HG03469 (cell line): ENCODE data around the gene CRY2.
A peak's percentile ranks its signal among the peaks of the same experiment; 100 is the strongest.
"Not testable (repeated sequence)": the region's sequence is repeated elsewhere in the genome, so short reads cannot be mapped to it uniquely, and the experiment has no call there.

Source experiments
- ATAC-seq: cut with Tn5 transposase; IDR thresholded peaks from one replicate; pipeline ENCODE4 v1.9.1; 2021; ENCODE audit warnings: mild to moderate bottlenecking, moderate library complexity, moderate number of reproducible peaks; ENCODE audit not compliant: unreplicated experiment

The CRY2 gene

DNA sequence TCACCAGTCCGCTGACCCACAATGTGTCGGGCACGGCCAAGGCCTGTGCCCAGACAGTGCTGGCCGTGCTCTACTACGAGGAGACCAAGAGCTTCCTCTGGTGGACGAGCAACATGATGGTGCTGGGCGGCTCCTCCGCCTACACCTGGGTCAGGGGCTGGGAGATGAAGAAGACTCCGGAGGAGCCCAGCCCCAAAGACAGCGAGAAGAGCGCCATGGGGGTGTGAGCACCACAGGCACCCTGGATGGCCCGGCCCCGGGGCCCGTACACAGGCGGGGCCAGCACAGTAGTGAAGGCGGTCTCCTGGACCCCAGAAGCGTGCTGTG lies 36.2 kb upstream of the CRY2 start:
- ATAC-seq = no peak

DNA sequence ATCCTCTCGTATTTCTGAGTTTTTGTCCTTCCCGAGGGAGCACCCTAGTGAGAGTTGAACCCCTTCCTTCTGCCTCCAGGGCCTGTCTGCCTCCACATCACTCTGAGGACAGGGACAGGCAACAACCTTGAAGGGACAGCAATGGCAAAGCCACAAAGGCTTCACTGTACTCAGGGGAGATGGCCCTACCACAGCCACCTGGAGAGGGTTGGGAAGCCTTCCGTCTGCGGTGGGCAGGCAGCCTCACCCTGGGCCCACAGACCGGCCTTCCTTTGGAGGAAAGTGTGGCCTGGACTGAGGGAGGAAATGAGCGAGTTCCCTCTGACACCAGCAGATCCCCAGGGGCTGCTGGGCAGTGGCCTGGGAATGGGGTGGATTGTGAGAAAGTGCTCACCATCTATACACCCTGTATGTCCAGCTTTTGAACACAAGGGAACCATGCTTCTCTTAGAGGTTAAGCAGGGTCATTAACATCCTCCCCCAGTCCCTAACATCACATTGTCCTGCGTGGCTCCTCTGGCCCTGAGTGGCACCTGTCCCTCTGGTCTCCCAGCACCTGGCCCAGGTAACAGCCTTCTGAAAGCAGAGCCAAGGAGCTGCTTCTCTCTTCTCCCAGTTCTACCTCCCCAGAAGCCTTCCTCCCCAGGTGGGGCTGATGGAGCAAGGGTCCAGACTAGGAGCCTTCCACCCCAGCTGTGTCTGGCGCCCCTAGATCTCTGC lies 35.5 kb upstream of the CRY2 start:
- no peak for ATAC-seq

DNA sequence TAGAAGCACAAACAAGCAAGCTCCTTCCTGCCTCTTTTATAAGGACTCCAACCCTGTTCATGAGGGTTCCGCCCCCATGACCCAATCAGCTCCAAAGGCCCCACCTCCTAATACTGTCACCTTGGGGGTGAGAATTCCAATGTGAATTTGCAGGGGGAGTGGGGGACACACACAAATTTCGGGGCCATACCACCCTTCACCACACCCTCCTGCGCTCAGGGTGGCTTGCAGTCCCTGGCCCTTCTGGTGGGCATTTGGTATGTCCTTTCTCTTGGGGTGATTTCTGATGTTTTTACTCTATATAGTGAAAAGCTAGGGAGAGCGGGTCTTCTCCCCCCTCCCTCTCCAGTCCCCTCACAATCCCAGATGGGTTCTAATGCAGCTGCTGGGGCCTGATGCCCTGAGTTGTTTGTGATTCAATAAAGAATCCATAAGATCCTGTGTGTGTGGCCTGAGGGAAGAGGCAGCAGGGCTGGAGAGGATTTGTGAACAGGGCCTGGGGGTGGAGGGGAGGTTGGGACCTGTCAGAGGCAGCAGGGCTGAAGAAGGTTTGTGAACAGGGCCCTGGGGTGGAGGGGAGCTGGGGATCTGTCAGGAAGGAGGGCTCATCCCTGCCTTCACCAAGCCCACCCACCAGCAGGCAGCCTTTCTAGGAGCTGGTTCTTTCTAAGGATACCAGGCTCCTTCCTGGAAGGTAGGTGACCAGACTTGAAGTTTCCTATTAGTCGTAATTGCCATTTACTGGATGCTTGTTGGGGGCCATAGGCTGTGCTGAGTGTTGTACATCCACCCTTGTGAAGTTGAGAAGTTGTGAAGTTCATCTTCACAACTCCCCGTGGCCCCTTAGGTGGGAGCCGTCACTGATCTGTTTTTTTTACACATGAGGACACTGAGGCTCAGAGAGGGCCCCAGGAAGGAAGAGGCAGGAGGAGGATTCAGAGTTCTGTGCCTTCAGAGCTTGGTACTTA lies 34.4 kb upstream of the CRY2 start:
- ATAC-seq = no peak

DNA sequence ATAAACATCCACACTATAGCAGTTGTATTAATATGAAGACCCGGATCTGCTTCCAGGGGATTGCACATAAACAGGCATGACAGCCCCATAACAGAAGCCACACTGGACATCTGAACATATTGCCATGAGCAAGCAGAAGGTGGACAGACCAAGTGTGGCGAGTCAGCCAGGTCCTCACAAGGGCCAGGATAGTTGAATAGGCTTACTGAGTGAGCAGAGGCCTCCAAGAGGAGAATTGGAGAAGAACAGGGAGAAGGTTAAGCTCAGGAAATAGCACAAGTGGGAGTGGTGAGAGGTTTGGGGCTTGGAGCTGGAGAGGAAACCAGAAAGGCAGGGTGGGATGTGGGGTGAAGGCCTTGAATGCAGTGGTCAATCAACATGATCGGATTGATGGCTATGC lies 31.5 kb upstream of the CRY2 start:
- no peak for ATAC-seq

DNA sequence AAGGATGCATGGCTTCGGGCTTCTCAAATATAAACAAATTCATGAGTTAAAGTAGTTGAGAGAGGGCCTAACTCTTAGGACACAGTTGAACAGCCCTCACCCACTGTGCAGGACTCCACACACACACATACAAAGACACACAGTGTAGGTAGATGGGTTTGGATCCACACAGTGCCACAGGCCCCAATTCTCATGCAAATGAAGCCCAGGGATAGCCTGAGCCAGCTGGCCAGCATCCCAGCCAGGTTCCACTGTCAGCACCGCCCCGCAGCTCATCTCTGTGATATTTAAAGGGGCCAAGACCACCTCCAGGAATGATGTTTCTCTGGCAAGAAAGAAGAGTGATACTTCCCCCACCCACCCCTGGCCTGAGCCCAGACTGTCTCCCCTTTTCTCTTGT lies 30.7 kb upstream of the CRY2 start:
- no peak for ATAC-seq

DNA sequence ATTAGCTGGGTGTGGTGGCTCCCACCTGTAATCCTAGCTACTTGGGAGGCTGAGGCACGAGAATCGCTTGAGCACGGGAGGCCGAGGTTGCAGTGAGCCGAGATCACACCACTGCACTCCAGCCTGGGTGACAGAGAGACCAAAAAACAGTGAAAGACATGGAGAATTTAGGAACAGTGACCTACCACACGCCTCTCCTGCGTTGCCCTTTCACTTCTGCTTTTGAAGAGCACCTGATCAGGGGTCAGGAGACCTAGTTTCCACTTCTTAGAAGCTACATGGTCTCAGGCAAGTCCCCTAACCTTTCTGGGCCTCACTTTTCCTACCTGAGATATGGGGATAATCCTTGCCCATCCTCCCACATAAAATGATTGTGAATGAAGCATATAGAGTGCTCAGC lies 30.1 kb upstream of the CRY2 start:
- peak; percentile 86 for ATAC-seq

DNA sequence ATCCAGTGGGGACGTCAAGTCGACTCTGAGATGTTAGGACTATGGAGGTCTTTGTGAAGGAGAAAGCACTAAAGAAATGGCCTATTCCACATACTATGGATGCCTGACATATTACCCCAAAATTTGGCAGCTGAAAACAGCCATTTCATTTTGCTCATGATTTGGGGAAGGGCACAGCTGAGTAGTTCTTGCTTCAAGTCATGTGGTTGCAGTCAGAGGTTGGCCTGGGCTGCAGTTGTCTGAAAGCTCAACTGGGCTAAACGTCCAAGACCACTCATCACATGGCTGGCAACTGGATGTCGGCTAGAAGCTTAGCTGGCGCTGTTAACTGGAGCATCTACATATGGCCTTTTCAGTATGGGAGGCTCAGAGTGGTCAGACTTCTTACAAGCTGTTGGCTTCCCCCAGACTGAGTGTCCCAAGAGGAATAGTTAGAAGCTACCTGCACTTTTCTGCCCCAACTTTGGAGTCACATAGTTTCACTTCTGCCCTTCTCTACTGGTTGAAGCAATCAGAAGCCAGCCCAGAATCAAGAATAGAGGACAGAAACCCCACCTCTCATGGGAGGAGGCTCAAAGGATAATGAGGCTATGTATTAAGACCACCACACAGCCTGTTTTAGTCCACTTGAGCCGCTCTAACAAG lies 28.2 kb upstream of the CRY2 start:
- ATAC-seq = no peak

DNA sequence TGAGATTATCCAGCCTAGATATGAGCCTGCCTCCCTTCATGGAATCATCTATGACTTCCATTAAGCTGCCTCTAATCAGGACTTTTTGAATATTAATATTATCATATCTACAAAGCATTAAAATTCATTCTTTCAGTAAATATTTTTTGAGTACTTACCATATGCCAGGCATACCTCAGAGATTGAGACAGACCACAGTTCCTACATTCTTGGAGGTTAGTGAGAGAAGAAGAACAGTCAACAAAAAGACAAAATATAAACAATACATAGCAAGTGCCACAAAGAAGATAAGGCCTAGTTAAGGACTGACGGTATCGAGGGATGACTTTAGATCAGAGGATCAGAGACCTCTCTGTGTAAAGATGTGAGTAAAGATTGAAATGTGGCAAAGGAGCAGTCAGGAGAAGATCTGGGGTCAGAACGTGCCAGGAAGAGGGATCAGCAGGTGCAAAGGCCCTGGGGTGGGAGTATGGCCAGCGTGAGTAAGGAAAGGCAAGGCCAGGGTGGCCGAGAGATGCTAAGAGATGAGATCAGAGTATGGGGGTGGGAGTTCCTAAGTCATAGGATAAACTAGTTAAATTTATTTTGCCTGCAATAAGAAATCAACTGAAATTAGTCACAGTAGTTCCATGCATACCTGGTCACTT lies 26.9 kb upstream of the CRY2 start:
- no peak for ATAC-seq

DNA sequence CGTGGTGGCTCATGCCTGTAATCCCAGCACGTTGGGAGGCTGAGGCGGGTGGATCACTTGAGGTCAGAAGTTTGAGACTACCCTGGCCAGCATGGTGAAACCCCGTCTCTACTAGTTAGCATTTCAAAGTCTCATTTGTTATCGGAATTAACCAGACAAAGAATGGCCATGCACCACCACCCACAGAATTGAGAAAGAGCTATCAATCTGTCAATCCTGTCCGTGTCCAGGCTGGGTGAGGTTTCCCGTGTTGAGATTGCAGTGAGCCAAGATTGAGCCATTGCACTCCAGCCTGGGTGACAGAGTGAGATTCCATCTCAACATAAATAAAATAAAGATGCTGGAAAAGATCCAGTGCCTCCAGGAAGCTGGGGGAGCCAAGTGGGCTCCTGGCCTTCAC lies 20.8 kb upstream of the CRY2 start:
- not testable (repeated sequence) for ATAC-seq

DNA sequence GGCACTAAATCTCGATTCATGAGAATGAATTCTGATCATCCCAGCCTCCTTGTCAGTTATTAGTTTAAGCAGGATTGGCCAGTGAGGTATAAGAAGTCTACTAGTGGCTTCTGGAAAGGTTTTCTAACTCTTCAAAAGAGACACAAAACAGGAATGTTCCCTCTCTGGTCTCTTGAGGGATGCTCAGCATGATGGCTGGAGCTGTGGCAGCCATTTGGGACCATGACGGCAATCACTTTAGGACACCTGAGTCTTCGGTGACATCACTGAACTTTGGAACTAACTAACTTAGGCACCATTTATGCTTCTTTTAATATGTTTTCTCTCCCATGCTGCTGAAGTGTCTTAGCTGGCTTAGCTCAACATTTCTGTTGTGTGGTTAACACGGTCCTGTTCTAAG lies 20.2 kb upstream of the CRY2 start:
- ATAC-seq = no peak

DNA sequence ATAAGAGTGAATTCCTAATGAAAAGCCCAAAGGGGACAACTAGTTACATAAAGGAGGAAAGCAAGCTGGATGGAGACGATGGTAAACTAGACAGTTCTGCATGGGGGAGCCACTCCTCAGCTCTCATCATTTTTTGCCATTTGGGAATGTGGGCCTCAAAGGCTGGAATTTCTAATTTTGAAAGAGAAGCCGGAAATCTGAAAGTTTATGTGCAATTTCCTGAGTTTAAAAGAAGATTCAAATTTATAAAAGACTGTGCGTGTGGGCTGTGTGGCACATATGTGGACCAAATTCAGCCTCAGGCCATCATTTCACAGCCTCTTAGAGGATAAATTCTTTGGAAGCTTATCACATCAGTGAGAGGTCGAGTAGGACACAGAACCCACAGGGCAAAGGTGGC lies 18.3 kb upstream of the CRY2 start:
- ATAC-seq = no peak

DNA sequence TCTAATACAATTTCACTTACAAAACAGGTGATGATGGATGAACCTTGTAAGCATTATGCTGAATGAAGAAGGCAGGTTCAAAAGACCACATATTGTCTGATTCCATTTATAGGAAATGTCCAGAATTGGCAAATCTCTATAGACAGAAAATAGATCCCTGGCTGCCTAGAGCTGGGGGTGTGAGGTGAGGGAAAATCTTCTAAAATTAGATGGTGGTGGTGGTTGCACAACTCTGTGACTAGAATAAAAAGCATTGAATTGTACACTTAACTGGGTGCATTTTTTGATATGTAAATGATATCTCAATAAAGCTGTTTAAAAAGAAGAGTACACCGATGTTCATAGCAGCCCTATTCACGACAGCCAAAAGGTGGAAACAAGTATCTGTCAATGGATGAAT lies 16.7 kb upstream of the CRY2 start:
- ATAC-seq = no peak

DNA sequence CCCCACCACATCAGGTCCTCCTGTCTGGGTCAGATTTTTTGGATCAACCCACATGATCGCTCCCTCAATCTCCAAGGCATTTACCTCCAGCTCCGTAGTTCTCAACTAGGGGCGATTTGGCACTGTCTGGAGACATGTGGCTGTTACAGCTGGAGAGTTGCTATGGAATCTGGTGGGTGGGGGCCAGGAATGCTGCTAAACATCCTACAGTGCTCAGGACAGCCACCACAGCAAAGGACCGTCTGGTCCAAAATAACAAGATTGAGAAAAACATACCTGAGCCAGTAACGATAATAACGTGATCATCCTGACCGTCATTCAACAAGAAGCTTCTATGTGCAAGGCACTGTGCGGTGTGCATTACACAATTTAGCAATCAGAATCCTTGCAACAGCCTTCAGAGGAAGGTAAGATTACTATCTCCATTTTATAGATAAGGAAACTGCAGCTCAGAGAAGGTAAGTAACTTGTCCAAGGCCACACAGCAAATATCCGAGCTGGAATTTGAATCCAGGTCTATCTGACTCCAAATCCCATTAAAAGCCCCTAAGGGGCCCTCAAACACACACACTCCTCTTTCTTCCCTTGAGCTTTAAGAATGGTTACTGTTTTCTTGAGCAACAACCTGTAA lies 14.3 kb upstream of the CRY2 start:
- no peak for ATAC-seq

DNA sequence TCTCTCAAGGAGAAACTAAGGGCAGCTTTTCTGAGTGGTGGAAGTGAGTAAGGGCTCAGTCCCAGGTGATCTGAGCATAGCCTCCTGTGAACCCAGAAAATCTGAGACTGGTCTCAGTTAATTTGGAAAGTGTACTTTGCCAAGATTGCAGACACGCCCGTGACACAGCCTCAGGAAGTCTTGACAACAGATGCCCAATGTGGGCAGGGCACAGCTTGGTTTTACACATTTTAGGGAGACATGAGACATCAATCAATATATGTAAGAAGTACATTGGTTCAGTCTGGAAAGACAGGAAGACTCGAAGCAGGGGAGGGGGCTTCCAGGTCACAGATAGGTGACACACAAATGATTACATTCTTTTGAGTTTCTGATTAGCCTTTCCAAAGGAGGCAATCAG lies 13.5 kb upstream of the CRY2 start:
- ATAC-seq = no peak

DNA sequence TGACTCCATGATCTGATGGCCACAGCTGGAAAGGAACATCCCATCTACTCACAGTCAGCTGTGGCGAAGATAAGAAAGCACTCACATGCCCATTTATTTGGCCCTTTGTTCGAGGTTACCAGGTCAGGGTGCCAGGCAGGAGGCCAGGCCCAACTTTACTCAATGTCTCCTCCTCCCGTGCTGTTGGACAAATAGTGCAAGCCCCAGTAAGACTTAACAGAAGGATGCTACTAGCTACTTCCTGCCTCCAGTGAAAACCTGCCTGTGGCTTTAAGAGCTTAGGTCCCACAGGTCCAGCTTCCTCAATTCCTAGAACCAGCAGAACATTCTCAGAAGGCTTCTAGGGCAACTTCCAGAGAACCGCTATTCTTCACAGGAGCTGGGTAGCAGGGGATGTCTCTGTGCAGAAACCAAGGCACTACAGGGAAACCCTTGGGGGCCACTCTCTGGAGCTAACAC lies 12.9 kb upstream of the CRY2 start:
- ATAC-seq = no peak

DNA sequence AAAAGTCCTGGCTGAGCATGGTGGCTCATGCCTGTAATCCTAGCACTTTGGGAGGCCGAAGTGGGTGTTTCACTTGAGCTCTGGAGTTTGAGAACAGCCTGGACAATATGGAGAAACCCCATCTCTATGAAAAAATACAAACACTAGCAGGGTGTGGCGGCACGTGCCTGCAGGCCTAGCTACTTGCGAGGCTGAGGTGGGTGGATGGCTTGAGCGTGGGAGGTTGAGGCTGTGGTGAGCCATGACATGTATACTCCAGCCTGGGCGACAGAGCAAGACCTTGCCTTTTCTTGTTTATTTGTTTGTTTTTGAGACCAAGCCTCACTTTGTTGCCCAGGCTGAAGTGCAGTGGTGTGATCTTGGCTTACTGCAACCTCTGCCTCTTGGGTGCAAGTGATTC lies 8.1 kb upstream of the CRY2 start:
- ATAC-seq = no peak

DNA sequence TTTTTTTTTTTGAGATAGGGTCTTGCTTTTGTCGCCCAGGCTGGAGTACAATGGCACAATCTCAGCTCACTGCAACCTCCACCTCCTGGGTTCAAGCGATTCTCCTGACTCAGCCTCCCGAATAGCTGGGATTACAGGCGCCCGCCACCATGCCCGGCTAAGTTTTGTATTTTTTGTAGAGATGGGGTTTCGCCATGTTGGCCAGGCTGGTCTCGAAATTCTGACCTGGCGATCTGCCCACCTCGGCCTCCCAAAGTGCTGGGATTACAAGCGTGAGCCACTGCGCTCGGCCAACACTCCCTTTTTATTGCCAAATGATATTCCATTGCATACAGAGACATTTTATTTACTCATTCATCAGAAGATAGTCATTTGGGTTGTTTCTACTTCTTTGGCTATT lies 7.0 kb upstream of the CRY2 start:
- not testable (repeated sequence) for ATAC-seq

DNA sequence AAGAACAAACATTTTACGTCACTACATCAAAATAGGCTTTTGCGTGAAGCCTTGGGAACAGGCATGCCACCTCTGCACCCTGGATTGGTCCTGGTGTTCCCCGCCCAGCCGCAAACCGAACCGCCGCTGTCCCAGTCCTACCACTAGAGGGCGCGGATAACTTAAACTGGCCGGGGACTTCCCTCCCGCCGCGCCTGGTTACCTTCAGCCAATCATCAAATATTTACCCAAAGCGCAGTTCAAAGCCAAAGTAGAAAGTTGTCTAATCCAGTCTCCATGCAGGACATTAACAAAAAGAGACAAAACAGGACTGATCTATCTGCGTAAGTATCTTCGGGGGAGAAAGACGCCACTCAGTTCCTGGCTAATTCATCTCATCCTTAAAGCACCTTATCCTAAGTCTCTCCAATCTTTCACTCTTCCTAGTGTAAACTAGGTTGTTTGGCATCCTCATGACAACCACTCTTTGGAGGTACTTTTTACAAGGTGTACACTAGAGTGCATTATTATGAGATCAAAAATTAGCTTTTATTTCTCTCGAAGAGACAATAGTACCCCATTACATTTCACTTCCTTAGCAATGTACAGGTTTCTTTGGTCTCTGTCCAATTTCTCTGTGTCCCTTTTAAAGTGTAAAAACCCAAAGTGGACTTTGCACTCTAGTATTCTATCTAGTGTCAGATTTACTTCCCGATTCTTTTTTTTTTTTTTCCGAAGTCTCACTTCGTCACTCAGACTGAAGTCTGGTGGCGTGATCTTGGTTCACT lies 3.9 kb upstream of the CRY2 start:
- no peak for ATAC-seq

DNA sequence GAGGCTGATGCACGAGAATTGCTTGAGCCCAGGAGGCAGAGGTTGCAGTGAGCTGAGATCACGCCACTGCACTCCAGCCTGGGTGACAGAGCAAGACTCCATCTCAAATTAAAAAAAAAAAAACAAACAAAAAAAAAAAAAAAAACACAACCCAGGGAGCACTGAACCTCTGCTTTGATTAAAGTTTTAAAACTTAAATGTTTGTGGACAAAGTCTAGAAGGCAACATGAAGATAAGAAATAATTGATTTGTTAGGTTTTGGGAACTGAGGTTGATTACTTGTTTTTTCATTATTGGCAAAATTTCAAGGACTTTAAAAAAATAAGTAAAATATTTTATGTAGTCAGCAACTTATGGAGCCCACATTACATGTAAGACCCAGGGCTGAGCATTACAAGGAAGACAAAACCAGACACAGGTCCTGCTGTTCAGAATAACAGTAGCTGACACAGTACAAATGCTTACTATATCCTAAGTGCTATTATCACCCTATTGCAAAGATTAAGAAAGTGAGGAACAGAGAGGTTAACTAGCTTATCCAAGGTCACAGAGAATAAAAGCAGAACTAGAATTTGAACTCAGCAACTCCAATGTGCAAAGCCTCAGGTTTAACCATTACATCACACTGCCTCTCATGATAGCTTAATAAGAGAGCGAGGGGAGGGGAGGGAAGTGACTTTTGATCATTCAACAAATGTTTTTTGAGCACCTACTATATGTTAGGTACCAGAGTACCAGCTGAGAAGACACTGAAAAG lies 2.3 kb upstream of the CRY2 start:
- no peak for ATAC-seq
